ENCODE measurements around the gene BIRC7. TPM values are rescaled to one million over a fixed set of nuclear protein-coding genes. Genes with fewer than 3 reads are reported as not detected.
A peak's percentile ranks its signal among the peaks of the same experiment; 100 is the strongest.

Gene BIRC7
- total RNA-seq, 2 donors from 2014 or later = not detected

GRCh38 chr20:63286781-63287696 lies 51.3 kb downstream of the BIRC7 start:
- Histone ChIP-seq H3K9me3 (no peaks in the 10 kb centered on the region), H3K4me1 (peaks cover 14% of the 10 kb centered on the region), H3K27ac (no peak overlapping the region), H3K4me3 (no peak overlapping the region), H3K36me3 (replicated peaks in 1 of 2; ENCODE audit: insufficient read depth in 1 of 2, low read depth in 2 of 2) (peaks cover 5 to 16% of the 10 kb centered on the region in 2 donors), H3K27me3 (no peaks in the 10 kb centered on the region)
- intact Hi-C loops (cut with DNase I) = no loop called here
- TF ChIP-seq, protein P1, sequence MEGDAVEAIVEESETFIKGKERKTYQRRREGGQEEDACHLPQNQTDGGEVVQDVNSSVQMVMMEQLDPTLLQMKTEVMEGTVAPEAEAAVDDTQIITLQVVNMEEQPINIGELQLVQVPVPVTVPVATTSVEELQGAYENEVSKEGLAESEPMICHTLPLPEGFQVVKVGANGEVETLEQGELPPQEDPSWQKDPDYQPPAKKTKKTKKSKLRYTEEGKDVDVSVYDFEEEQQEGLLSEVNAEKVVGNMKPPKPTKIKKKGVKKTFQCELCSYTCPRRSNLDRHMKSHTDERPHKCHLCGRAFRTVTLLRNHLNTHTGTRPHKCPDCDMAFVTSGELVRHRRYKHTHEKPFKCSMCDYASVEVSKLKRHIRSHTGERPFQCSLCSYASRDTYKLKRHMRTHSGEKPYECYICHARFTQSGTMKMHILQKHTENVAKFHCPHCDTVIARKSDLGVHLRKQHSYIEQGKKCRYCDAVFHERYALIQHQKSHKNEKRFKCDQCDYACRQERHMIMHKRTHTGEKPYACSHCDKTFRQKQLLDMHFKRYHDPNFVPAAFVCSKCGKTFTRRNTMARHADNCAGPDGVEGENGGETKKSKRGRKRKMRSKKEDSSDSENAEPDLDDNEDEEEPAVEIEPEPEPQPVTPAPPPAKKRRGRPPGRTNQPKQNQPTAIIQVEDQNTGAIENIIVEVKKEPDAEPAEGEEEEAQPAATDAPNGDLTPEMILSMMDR (IDR thresholded peaks at IDR 0.05) = no peak
- no peak for TF ChIP-seq POLR2A (IDR thresholded peaks at IDR 0.05)
- DNase-seq (no peak), ATAC-seq (no peak)
- 83 to 84% methylated on average over 11 to 23 of the region's 23 CpGs for WGBS, 2 donors

- H3K4me3 ChIP-seq = no peak overlapping the region
- no peaks in the 10 kb centered on the region for H3K27me3 ChIP-seq
- H3K4me1 ChIP-seq = peaks cover 14% of the 10 kb centered on the region
- no peaks in the 10 kb centered on the region for H3K9me3 ChIP-seq
- intact Hi-C loops (cut with DNase I) = no loop called here
- no peak for TF ChIP-seq POLR2A (IDR thresholded peaks at IDR 0.05)
- TF ChIP-seq, protein P1 (IDR thresholded peaks at IDR 0.05) = no peak
- H3K36me3 ChIP-seq (replicated peaks in 1 of 2; ENCODE audit: insufficient read depth in 1 of 2, low read depth in 2 of 2) = peaks cover 5 to 13% of the 10 kb centered on the region in 2 donors
- 91 to 93% methylated on average over 45 to 49 of the region's 55 CpGs for WGBS, 2 donors
- no peak overlapping the region for H3K27ac ChIP-seq
- ATAC-seq (no peak), DNase-seq (no peak)
Observed at GRCh38 chr20:63287697-63288580, 52.2 kb downstream of the BIRC7 start.

DNA sequence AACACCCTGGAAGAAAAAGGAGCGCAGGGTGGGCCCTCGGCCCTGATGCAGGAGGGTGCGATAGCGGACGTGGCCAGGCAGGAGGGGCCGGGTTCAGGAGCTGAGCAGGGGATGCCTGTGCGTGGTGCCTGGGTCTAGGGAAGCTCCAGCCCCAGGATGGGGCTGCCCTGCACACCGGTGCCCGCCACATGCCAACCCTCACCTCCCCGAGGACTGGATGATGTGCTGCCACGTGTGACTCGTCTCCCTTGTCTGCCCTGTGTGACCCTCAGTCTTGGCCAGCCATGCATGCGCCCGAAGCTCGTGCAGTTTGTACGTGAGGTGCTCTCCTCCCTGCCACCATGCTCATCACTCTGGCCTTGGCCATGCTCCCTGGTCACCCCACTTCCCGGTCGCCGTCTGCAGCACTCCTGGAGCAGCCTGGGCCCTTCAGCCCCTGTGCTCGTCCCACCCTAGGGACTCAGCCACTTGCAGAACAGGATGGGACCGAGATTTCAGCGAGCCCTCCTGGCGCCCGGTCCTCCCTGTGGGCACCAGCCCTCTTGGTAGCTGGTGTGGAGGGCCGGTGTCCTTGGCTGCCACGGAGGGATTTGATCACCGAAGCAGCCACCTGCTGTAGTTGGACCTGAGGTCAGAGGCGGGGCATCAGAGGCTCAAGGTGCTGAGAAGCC lies 53.0 kb downstream of the BIRC7 start:
- Histone ChIP-seq H3K9me3 (no peaks in the 10 kb centered on the region), H3K36me3 (replicated peaks in 1 of 2; ENCODE audit: insufficient read depth in 1 of 2, low read depth in 2 of 2) (peaks cover 5 to 7% of the 10 kb centered on the region in 2 donors), H3K4me1 (peaks cover 14% of the 10 kb centered on the region), H3K27ac (no peak overlapping the region), H3K4me3 (no peak overlapping the region), H3K27me3 (no peaks in the 10 kb centered on the region)
- intact Hi-C loops (cut with DNase I) = no loop called here
- TF ChIP-seq, protein P1 (IDR thresholded peaks at IDR 0.05) = no peak
- no peak for TF ChIP-seq POLR2A (IDR thresholded peaks at IDR 0.05)
- WGBS, 2 donors = 73 to 88% methylated on average over 16 to 28 of the region's 28 CpGs
- ATAC-seq (no peak), DNase-seq (peak in 2 of 4 donors; percentile 30 to 46)

DNA sequence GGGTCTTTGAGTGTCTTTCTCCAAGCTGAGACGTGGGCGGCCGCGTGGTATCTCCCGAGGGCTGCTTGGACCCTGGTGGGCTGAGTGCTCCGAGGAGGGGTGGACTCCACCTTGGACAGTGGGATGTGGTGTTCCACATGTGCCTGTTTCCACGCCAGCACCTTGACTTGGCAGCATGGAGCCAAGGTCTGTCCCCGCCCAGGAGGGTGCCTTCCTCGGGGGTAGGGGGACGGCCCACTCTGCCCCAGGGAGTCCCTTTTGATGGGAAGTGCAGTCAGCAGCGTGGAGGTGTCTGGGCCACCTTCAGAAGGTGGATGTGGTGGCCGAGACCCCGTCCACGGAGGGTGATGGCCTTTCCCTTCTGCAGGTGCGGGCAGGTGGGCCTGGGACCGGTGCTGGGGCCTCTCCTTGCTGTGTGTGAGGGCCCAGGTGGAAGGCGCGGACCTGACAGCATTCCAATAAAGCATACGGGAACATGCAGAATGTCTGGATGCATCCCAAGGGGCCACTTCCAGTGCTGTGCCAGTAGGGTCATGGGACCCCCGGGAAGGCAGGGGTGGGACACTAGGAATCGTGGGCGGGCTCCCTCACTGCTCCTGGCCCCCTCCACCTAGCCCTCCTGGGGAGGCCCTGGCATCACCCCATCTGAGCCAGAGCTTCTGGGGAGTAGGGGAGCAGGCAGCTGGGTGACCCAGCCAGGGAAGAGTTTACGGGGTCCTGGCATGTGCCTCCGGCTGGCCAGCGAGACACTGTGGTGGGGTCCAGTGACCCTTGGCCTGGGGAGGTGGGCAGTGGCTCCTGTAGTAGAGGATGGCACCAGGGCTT lies 53.8 kb downstream of the BIRC7 start:
- no peaks in the 10 kb centered on the region for H3K27me3 ChIP-seq
- WGBS, 2 donors = 53 to 73% methylated on average over 6 to 23 of the region's 25 CpGs
- no peak overlapping the region for H3K4me3 ChIP-seq
- no peak for ATAC-seq
- no peak overlapping the region for H3K27ac ChIP-seq
- DNase-seq = no peak
- H3K4me1 ChIP-seq = peaks cover 14% of the 10 kb centered on the region
- TF ChIP-seq, protein P1 (IDR thresholded peaks at IDR 0.05) = no peak
- TF ChIP-seq POLR2A (IDR thresholded peaks at IDR 0.05) = no peak
- H3K9me3 ChIP-seq = no peaks in the 10 kb centered on the region
- intact Hi-C loops (cut with DNase I) = no loop called here
- peaks cover 5 to 7% of the 10 kb centered on the region in 2 donors for H3K36me3 ChIP-seq (replicated peaks in 1 of 2; ENCODE audit: insufficient read depth in 1 of 2, low read depth in 2 of 2)
